ENCODE measurements around the gene CKLF.
"Not testable (repeated sequence)": the region's sequence is repeated elsewhere in the genome, so short reads cannot be mapped to it uniquely, and the experiment has no call there.

Gene CKLF

GRCh38 chr16:66572356-66572755 lies 20.0 kb downstream of the CKLF start:
- no peak for DNase-seq

- no peak for DNase-seq
These were observed 21.7 kb downstream of the CKLF start for GRCh38 chr16:66574081-66574480.

GRCh38 chr16:66574531-66574930 lies 22.2 kb downstream of the CKLF start:
- no peak for DNase-seq

GRCh38 chr16:66575060-66575459 lies 22.7 kb downstream of the CKLF start:
- no peak for DNase-seq

- no peak for DNase-seq
These were observed 23.9 kb downstream of the CKLF start for GRCh38 chr16:66576296-66576695.

- no peak for DNase-seq
These were observed 26.5 kb downstream of the CKLF start, which contains the start of gene CMTM2 for GRCh38 chr16:66578651-66579531. TSS of gene CMTM2 (plus strand) at chr16:66579463. CDS start at chr16:66579608, 145 bp downstream.

- DNase-seq, result no peak
These were observed 28.3 kb downstream of the CKLF start for GRCh38 chr16:66580605-66581209.

GRCh38 chr16:66581246-66581952 lies 29.0 kb downstream of the CKLF start:
- DNase-seq, result no peak

- DNase-seq, result no peak
These were observed 33.3 kb downstream of the CKLF start for GRCh38 chr16:66585481-66586239.

GRCh38 chr16:66587881-66588600 lies 35.7 kb downstream of the CKLF start:
- DNase-seq, result no peak

GRCh38 chr16:66588981-66589713 lies 36.8 kb downstream of the CKLF start:
- DNase-seq, result no peak

- DNase-seq, result no peak
These were observed 37.9 kb downstream of the CKLF start for GRCh38 chr16:66590322-66590721.

GRCh38 chr16:66591018-66591417 lies 38.6 kb downstream of the CKLF start:
- DNase-seq, result no peak

- DNase-seq, result no peak
These were observed 39.9 kb downstream of the CKLF start for GRCh38 chr16:66592241-66592640.

GRCh38 chr16:66592814-66593213 lies 40.4 kb downstream of the CKLF start:
- DNase-seq, result no peak

- no peak for DNase-seq
These were observed 42.4 kb downstream of the CKLF start for GRCh38 chr16:66594739-66595138.

- DNase-seq, result not testable (repeated sequence)
These were observed 44.2 kb downstream of the CKLF start for GRCh38 chr16:66596559-66596958.

GRCh38 chr16:66596986-66597848 lies 44.8 kb downstream of the CKLF start:
- DNase-seq, result no peak

- no peak for DNase-seq
These were observed 45.7 kb downstream of the CKLF start for GRCh38 chr16:66598111-66598510.

- DNase-seq, result no peak
These were observed 47.4 kb downstream of the CKLF start for GRCh38 chr16:66599726-66600125.
